ENCODE results near the gene MTHFD1. TPM values are rescaled to one million over a fixed set of nuclear protein-coding genes. Genes with fewer than 3 reads are reported as not detected.

Gene MTHFD1
- total and polyA plus RNA-seq, 9 of the 15 experiments (the other 6 are each of a cell fraction or from before 2014, with no cell fraction given) = 66.7 to 158 (median 90.9) TPM

GRCh38 chr14:64416348-64416932, 28.3 kb downstream of the MTHFD1 start:
- Histone ChIP-seq H3K9ac (ENCODE audit: insufficient read depth in 1 of 2, low read depth in 2 of 2, low read length in 2 of 2) (no peak overlapping the region), H4K20me1 (replicated peaks; ENCODE audit: control insufficient read depth, insufficient read depth, low read length) (no peaks in the 10 kb centered on the region), H3K9me3 (replicated peaks; ENCODE audit: control insufficient read depth, insufficient read depth, low read depth, low read length) (no peaks in the 10 kb centered on the region), H3K27ac (ENCODE audit: extremely low read depth, low read depth, low read length) (no peak overlapping the region), H3K9me1 (ENCODE audit: control insufficient read depth, insufficient read depth, low read length) (no peaks in the 10 kb centered on the region), H3K36me3 (ENCODE audit: control insufficient read depth, insufficient read depth, low read length) (peaks cover 80% of the 10 kb centered on the region), H3K4me3 (no peak overlapping the region), H2AFZ (ENCODE audit: low read depth, low read length) (no peak overlapping the region), H3K27me3 (ENCODE audit: control insufficient read depth in 2 of 2, insufficient read depth in 2 of 2, low read length in 2 of 2) (no peaks in the 10 kb centered on the region), H3K4me1 (replicated peaks in 1 of 2; ENCODE audit: control insufficient read depth in 2 of 2, insufficient read depth in 2 of 2, low read length in 2 of 2) (no peaks in the 10 kb centered on the region; a peak in 1 of 5 replicates), H3K4me2 (ENCODE audit: insufficient read depth, low read length) (no peak overlapping the region), H3K79me2 (ENCODE audit: control insufficient read depth, insufficient read depth, low read length) (no peaks in the 10 kb centered on the region)
- ATAC-seq = no peak
- ChIA-PET CTCF (ENCODE audit: low intra/inter-chr PET ratio) (no interaction called here), POLR2A (interaction anchor here (0.8 to 1.8 kb wide), 2 partner anchors 19 to 242 kb away, joined by 3 to 4 read pairs; no protein-coding TSS in a partner anchor)
- no peak for DNase-seq (ENCODE audit: extremely low read depth in 1 of 4, low spot score in 3 of 4)
- TSS peak; percentile 11 for BruUV-seq (replicated peaks)
- 0 out of 2 replicates have a peak, but pooled peaks have one; percentile 34 for TF ChIP-seq NR2C1 (IDR thresholded peaks at IDR 0.05)
- peak; percentile 54; the same call in 1 of the 2 replicates for TF ChIP-seq NR2C1 (tag; IDR thresholded peaks at IDR 0.05)
- TF ChIP-seq ZNF41 (CRISPR knock-in tag; conservative IDR thresholded peaks at IDR 0.05) = no peak
- TF ChIP-seq NR2C2 (CRISPR knock-in tag; IDR thresholded peaks at IDR 0.05) = no peak
- peak; percentile 82 for TF ChIP-seq NR2C2 (tag; IDR thresholded peaks at IDR 0.05)
- WGBS (ENCODE audit: insufficient coverage, low coverage, missing lambda C conversion rate) = 87% methylated on average over 3 of the region's 3 CpGs
- intact Hi-C loops (cut with micrococcal nuclease) (no loop called here), in situ Hi-C loops (cut with MboI) (no loop called here)
- no peak for FAIRE-seq
